MV-4-11 (cell line): ENCODE data around the gene GNG8.

Source experiments
- DNase-seq: peaks from one replicate; lab custom pipeline; 2025; lab: John Stamatoyannopoulos, UW

GNG8 gene

GRCh38 chr19:46618670-46619231 lies 17.3 kb downstream of the GNG8 start:
- peak; percentile 33 for DNase-seq

GRCh38 chr19:46617601-46618000 lies 18.4 kb downstream of the GNG8 start:
- no peak for DNase-seq

- DNase-seq: peak; percentile 80
Observed at GRCh38 chr19:46616631-46617322, 19.2 kb downstream of the GNG8 start.

- DNase-seq: no peak
Observed at GRCh38 chr19:46615966-46616365, 20.0 kb downstream of the GNG8 start.

GRCh38 chr19:46614114-46614722 lies 21.8 kb downstream of the GNG8 start:
- peak; percentile 71 for DNase-seq

- DNase-seq: no peak
Observed at GRCh38 chr19:46613525-46613924, 22.5 kb downstream of the GNG8 start.

GRCh38 chr19:46611776-46612175 lies 24.2 kb downstream of the GNG8 start:
- DNase-seq: no peak

GRCh38 chr19:46610851-46611770 lies 24.9 kb downstream of the GNG8 start:
- DNase-seq: peak; percentile 91

- DNase-seq: no peak
Observed at GRCh38 chr19:46610413-46610775, 25.6 kb downstream of the GNG8 start.

GRCh38 chr19:46609511-46610412 lies 26.2 kb downstream of the GNG8 start:
- DNase-seq: no peak

GRCh38 chr19:46608581-46609345 lies 27.2 kb downstream of the GNG8 start:
- no peak for DNase-seq

GRCh38 chr19:46608178-46608577 lies 27.8 kb downstream of the GNG8 start:
- DNase-seq: no peak

GRCh38 chr19:46607448-46607841 lies 28.6 kb downstream of the GNG8 start:
- no peak for DNase-seq

GRCh38 chr19:46606681-46607447 lies 29.1 kb downstream of the GNG8 start:
- DNase-seq: no peak

- no peak for DNase-seq
Observed at GRCh38 chr19:46606019-46606418, 30.0 kb downstream of the GNG8 start.

- no peak for DNase-seq
Observed at GRCh38 chr19:46605356-46605821, 30.6 kb downstream of the GNG8 start.

- DNase-seq: no peak
Observed at GRCh38 chr19:46604781-46605355, 31.1 kb downstream of the GNG8 start.

- no peak for DNase-seq
Observed at GRCh38 chr19:46603752-46604231, 32.2 kb downstream of the GNG8 start.

GRCh38 chr19:46603195-46603637 lies 32.8 kb downstream of the GNG8 start:
- DNase-seq: no peak
